HepG2 (cell line): ENCODE data around the gene ZNF524. TPM values are rescaled to one million over a fixed set of nuclear protein-coding genes. Genes with fewer than 3 reads are reported as not detected.

ENCODE experiments used
- AGO1 ChIP-seq: fragments of 200-400 bp; formaldehyde crosslinking; IDR thresholded peaks from 2 replicates; pipeline ENCODE4 v1.6.1; 2017; ENCODE audit warnings: mild to moderate bottlenecking, low read depth, low read length, moderate library complexity; ENCODE audit not compliant: poor library complexity, severe bottlenecking
- JUN ChIP-seq: sonication (generic); formaldehyde crosslinking; IDR thresholded peaks from 2 replicates; pipeline ENCODE4 v1.4.0; 2020; ENCODE audit warnings: mild to moderate bottlenecking, missing genetic modification reagents
- NRL ChIP-seq: sonication (generic); formaldehyde crosslinking; IDR thresholded peaks from 2 replicates; pipeline ENCODE4 v1.5.0; 2020; ENCODE audit warnings: missing genetic modification reagents, mild to moderate bottlenecking, moderate library complexity, borderline replicate concordance
- PATZ1 ChIP-seq: sonication (generic); formaldehyde crosslinking; IDR thresholded peaks from 2 replicates; pipeline ENCODE4 v1.4.0; 2020; ENCODE audit warnings: missing genetic modification reagents
- PAXIP1 ChIP-seq: sonication (generic); formaldehyde crosslinking; conservative IDR thresholded peaks from 2 replicates; pipeline ENCODE4 v1.4.0; 2020; ENCODE audit warnings: mild to moderate bottlenecking, missing genetic modification reagents, moderate library complexity
- PHF20 ChIP-seq: sonication (generic); formaldehyde crosslinking; IDR thresholded peaks from 2 replicates; pipeline ENCODE4 v1.5.0; 2020; ENCODE audit warnings: mild to moderate bottlenecking, missing genetic modification reagents
- SMARCE1 ChIP-seq: fragments of 450-650 bp; IDR thresholded peaks from 2 replicates; pipeline ENCODE4 v1.6.1; 2017; ENCODE audit warnings: borderline replicate concordance
- TEAD3 ChIP-seq: optimal IDR thresholded peaks from 2 replicates; pipeline ENCODE3; 2016; ENCODE audit warnings: borderline replicate concordance
- U2AF1 ChIP-seq: fragments of 200-400 bp; formaldehyde crosslinking; optimal IDR thresholded peaks from 2 replicates; pipeline ENCODE3; 2017; ENCODE audit warnings: mild to moderate bottlenecking, low read depth, low read length
- ZBTB1 ChIP-seq: sonication (generic); formaldehyde crosslinking; IDR thresholded peaks from 2 replicates; pipeline ENCODE4 v1.4.0; 2020; ENCODE audit warnings: missing genetic modification reagents, borderline replicate concordance
- ZFX ChIP-seq: sonication (generic); formaldehyde crosslinking; IDR thresholded peaks from 2 replicates; pipeline ENCODE4 v1.4.0; 2020; ENCODE audit warnings: mild to moderate bottlenecking, low read depth, missing genetic modification reagents, moderate library complexity
- ZNF362 ChIP-seq: sonication (generic); formaldehyde crosslinking; IDR thresholded peaks from 2 replicates; pipeline ENCODE4 v1.4.0; 2020; ENCODE audit warnings: missing genetic modification reagents, mild to moderate bottlenecking, borderline replicate concordance
- ZNF501 ChIP-seq: sonication (generic); formaldehyde crosslinking; IDR thresholded peaks from 2 replicates; pipeline ENCODE4 v1.5.1; 2020; ENCODE audit warnings: mild to moderate bottlenecking, moderate library complexity, missing genetic modification reagents
- ZNF563 ChIP-seq: sonication (generic); formaldehyde crosslinking; IDR thresholded peaks from 2 replicates; pipeline ENCODE4 v1.8.0; 2022; ENCODE audit warnings: mild to moderate bottlenecking, moderate library complexity, missing genetic modification reagents
- ZNF839 ChIP-seq: sonication (generic); formaldehyde crosslinking; IDR thresholded peaks from 2 replicates; pipeline ENCODE4 v1.4.0; 2020; ENCODE audit warnings: missing genetic modification reagents, mild to moderate bottlenecking, borderline replicate concordance
- polyA plus RNA-seq, 8 experiments: library from polyadenylated mRNA; depleted of rRNA in 3 of 8; stranded (reverse) in 7 of 8; unstranded in 1 of 8; fragments of >200 nt; fragmentation: Illumina TruSeq in 4 of 8; extraction: Trizol in 4 of 8; gene quantifications; 2 replicates each; pipeline versions ENCODE4 v1.2.1 to v1.2.3, GENCODE V29; 2011 to 2016; ENCODE audit warnings: low read depth in 4 of 8, missing spikeins in 1 of 8, mixed read lengths in 1 of 8; ENCODE audit not compliant: insufficient read depth in 1 of 8
- total RNA-seq, 5 experiments: library from RNA; depleted of rRNA; stranded (reverse); fragments of >200 nt; fragmentation: Illumina TruSeq; extraction: Trizol; gene quantifications; 2 replicates each; pipeline ENCODE4 v1.2.3, GENCODE V29; 2016; ENCODE audit warnings: low read depth in 1 of 5
- TF ChIP-seq, protein P1 (sequence below): sonication (generic); formaldehyde crosslinking; IDR thresholded peaks from 2 replicates; pipeline ENCODE4 v1.5.0; 2020; ENCODE audit warnings: mild to moderate bottlenecking, missing genetic modification reagents, borderline replicate concordance
- TF ChIP-seq, protein P2 (sequence below): sonication (generic); formaldehyde crosslinking; IDR thresholded peaks from 2 replicates; pipeline ENCODE4 v1.4.0; 2020; ENCODE audit warnings: missing genetic modification reagents, borderline replicate concordance

The ZNF524 gene
- total and polyA plus RNA-seq, 2 of the 13 experiments (the other 11 are each of a cell fraction or from before 2014, with no cell fraction given): 3.2 to 4.6 TPM

- TF ChIP-seq, protein P1, sequence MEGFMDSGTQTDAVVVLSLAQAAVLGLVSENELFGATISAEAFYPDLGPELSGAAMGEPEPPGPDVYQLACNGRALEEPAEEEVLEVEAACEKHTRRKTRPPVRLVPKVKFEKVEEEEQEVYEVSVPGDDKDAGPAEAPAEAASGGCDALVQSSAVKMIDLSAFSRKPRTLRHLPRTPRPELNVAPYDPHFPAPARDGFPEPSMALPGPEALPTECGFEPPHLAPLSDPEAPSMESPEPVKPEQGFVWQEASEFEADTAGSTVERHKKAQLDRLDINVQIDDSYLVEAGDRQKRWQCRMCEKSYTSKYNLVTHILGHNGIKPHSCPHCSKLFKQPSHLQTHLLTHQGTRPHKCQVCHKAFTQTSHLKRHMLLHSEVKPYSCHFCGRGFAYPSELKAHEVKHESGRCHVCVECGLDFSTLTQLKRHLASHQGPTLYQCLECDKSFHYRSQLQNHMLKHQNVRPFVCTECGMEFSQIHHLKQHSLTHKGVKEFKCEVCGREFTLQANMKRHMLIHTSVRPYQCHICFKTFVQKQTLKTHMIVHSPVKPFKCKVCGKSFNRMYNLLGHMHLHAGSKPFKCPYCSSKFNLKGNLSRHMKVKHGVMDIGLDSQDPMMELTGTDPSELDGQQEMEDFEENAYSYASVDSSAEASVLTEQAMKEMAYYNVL (CRISPR knock-in tag): 0 out of 2 replicates have a peak, but pooled peaks have one; percentile 51
- TF ChIP-seq PAXIP1 (CRISPR knock-in tag): 0 out of 2 replicates have a peak, but pooled peaks have one; percentile 47
- peak; percentile 60; the same call in 1 of the 2 replicates for TF ChIP-seq ZFX (CRISPR knock-in tag)
- TF ChIP-seq, protein P2, sequence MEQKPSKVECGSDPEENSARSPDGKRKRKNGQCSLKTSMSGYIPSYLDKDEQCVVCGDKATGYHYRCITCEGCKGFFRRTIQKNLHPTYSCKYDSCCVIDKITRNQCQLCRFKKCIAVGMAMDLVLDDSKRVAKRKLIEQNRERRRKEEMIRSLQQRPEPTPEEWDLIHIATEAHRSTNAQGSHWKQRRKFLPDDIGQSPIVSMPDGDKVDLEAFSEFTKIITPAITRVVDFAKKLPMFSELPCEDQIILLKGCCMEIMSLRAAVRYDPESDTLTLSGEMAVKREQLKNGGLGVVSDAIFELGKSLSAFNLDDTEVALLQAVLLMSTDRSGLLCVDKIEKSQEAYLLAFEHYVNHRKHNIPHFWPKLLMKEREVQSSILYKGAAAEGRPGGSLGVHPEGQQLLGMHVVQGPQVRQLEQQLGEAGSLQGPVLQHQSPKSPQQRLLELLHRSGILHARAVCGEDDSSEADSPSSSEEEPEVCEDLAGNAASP (CRISPR knock-in tag): no peak
- no peak for TF ChIP-seq JUN
- peak; percentile 30 for TF ChIP-seq TEAD3 (CRISPR knock-in tag)
- no peak for TF ChIP-seq ZNF362 (CRISPR knock-in tag)
- TF ChIP-seq AGO1: no peak
- no peak for TF ChIP-seq NRL (CRISPR knock-in tag)
- no peak for TF ChIP-seq ZNF839 (CRISPR knock-in tag)
- peak; percentile 63; the same call in 1 of the 2 replicates for TF ChIP-seq ZNF501 (CRISPR knock-in tag)
- no peak for TF ChIP-seq ZNF563 (CRISPR knock-in tag)
- no peak for TF ChIP-seq ZBTB1 (CRISPR knock-in tag)
- no peak for TF ChIP-seq U2AF1
- TF ChIP-seq SMARCE1: no peak
- TF ChIP-seq PHF20: no peak
- no peak for TF ChIP-seq PATZ1 (CRISPR knock-in tag)
These were observed 45.3 kb upstream of the ZNF524 start (continued) for GRCh38 chr19:55554741-55555152.
